IPS-18c (cell line): ENCODE measurements around the gene SEC16B.

Experiments used
- H3K4me3 ChIP-seq: 2 replicates; pipeline ENCODE4 v1.7.0; 2013; ENCODE audit warnings: low read depth, mild to moderate bottlenecking, low read length, moderate library complexity; ENCODE audit not compliant: insufficient read depth
- H3K9me3 ChIP-seq: one replicate; pipeline ENCODE4 v1.6.1; 2013; ENCODE audit warnings: mild to moderate bottlenecking, low read length, moderate library complexity; ENCODE audit not compliant: control insufficient read depth, insufficient read depth

Gene SEC16B

GRCh38 chr1:177954076-177954475, 15.8 kb downstream of the SEC16B start:
- no peak overlapping the region for H3K4me3 ChIP-seq
- H3K9me3 ChIP-seq, result no peaks in the 10 kb centered on the region

DNA sequence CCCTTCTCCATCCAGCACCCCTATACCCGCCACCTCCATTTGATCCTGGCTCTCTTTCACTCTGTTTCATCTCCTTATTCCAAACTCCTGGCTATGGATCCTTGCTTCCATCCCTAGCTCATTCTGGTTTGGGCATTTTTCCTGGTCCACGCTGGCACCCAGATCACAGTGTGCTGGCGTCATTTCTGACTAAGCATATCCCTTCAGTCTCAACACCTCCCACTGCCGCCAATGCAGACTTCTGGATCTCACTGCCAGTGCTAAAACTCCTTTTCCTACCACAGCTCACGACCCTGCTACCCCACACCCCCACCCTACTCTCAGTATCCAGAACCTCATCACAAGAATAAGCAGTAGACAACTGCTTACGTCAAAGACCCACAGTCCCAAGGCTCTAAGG, 16.3 kb downstream of the SEC16B start:
- Histone ChIP-seq H3K4me3 (no peak overlapping the region), H3K9me3 (no peaks in the 10 kb centered on the region)

DNA sequence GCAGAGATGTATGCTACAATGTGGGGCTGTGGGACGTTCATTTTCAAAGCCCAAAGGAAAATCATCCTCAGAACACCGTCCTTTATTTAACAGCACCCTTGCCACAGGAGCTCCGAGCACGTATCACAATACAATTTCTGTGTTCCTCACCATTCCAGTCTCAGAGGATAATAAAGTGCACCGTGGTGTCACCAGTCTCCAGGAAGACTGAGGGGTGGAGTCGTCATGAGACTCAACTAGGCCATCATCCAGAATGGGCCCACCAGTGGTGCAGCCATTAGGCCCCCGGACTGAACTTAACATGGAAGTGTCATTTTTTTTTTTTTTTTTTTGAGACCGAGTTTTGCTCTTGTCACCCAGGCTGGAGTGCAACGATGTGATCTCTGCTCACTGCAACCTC, 17.2 kb downstream of the SEC16B start:
- H3K9me3 ChIP-seq, result no peaks in the 10 kb centered on the region
- no peak overlapping the region for H3K4me3 ChIP-seq

- H3K4me3 ChIP-seq, result no peak overlapping the region
- no peaks in the 10 kb centered on the region for H3K9me3 ChIP-seq
These were observed 17.6 kb downstream of the SEC16B start for GRCh38 chr1:177952249-177952648.

DNA sequence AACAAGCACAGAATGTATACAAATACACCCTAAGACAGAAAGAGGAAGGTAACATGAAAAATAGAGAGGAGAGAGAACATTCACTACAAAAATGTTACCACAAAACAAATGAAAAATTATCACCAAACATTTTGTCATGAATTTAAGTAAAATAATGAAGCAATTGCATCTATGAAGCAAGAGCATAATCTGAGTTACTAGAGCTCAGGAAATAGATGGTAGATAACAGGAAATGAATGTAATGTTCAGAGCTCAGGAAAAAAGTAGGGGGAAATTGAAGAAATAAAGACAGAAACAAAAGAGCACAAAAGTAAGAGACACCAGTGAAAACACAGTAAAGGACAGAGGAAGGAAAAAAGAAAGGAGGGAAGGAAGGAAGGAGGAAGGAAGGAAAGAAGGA, 19.4 kb downstream of the SEC16B start:
- H3K9me3 ChIP-seq, result no peaks in the 10 kb centered on the region
- no peak overlapping the region for H3K4me3 ChIP-seq

- Histone ChIP-seq H3K9me3 (no peaks in the 10 kb centered on the region), H3K4me3 (no peak overlapping the region)
These were observed 21.4 kb downstream of the SEC16B start for GRCh38 chr1:177948336-177948972.

DNA sequence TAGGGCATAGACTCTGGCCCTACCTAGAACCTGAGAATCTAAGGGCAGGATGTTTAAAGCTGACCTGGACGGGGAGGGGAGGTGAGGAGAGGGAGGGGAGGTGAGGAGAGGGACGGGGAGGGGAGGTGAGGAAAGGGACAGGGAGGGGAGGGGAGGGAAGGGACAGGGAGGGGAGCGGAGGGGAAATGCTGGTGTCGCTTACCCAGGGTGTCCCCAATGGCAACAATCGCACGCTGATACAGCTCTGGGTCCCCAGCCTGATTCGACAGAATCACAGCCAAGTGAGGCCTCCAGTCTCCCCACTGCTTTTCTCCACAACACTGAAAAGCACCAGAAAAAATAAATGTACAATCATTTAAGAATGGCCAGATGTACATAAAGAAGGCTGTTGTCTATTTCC, 22.2 kb downstream of the SEC16B start:
- Histone ChIP-seq H3K9me3 (no peaks in the 10 kb centered on the region), H3K4me3 (no peak overlapping the region)

DNA sequence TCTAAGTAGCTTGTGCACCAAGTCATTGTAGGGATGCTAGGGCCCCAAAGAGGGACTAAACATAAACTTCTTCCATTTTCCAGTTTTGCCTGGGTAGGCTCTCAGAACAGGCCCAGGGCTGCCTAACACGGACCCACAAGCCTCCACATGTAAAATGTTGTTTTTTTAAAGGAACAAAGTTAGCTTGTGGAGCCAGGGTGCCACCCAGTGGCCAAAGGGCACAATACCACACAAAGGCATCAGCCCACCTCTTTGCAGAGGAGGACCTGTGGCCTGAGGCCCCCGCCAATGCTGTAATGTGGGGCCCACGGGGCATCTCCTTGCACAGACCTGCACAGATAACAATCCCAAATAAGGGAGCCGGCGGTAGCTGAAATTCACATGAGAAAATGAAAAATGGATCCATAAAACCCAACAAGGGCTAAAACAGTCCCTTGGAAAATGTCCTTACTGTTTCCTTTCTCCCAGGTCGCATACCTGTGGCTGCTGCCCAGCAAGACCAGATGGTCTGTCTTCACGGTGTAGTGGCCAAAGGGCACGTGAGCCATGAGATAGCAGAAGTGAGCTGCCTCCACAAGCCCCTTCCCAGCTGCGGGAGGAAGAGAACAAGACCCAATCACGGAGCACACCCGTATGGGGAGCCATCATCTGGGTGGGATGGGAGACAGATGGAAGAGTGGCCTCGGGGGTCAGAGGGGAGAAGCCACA, 23.8 kb downstream of the SEC16B start:
- no peaks in the 10 kb centered on the region for H3K9me3 ChIP-seq
- no peak overlapping the region for H3K4me3 ChIP-seq

DNA sequence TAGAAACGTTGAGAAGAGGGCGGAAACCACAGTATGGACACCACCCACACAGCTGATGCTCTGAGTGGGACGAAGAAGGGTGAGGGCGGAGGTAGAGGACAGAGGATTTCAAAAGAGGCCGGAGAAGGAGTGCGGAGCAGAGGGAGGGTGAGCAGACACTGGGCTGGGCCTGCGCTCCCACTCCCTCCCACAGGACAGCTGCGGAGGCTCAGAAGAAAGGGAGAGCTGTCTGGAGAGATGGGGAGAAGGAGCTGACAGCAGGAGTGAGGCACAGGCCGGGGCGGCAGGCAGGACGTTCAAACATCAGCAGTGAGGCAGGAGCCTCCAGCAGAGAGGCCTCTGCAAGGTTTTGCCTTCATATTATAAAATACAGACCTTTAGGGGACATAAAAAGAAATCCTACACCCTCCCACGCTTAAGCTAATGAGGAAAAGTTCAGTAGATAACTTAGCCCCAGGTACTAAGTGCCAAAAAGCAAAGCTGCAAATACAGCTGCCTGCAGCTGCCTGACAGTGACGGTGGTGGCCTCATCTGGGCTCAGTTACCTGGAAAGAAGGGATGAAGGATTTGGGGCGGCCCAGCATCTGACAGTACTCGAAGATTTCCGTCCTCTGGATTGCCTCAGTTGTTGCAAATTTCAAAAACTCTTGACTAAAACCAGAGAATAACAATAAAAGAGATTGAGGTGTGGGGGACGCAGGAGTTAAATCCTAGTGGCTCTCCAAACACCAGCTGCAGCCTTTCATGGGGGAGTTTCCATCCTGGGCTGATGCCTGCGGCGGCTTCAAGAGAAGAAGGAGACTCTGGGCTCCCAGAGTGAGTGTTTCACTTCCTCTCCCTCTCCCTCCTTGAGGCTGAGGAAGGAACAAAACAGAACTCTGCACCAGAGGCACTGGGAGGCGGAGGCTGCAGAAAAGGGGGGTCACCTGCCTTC, 25.6 kb downstream of the SEC16B start:
- H3K9me3 ChIP-seq, result no peaks in the 10 kb centered on the region
- no peak overlapping the region for H3K4me3 ChIP-seq

GRCh38 chr1:177941976-177942375, 27.9 kb downstream of the SEC16B start:
- peaks cover 2% of the 10 kb centered on the region for H3K9me3 ChIP-seq
- H3K4me3 ChIP-seq, result no peak overlapping the region

DNA sequence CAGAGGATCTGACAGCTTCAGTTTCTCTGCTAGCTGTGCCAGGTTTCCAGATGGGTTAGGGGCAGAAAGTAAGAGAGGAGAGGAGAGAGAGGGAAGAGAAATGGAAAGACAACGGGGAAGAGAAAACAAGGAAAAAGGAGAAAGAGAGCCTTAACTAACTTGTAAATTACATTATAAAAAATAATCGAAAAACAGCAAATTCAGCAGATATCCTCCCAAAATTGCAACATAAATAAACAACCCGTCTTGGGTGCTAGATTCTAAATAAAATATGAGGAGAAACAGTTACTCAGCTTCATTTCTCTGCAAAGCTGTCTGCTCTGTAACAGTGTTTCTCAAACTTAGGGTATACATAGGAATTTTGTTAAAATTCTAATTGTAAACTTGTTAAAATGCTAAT, 29.2 kb downstream of the SEC16B start:
- H3K9me3 ChIP-seq, result peaks cover 2% of the 10 kb centered on the region

DNA sequence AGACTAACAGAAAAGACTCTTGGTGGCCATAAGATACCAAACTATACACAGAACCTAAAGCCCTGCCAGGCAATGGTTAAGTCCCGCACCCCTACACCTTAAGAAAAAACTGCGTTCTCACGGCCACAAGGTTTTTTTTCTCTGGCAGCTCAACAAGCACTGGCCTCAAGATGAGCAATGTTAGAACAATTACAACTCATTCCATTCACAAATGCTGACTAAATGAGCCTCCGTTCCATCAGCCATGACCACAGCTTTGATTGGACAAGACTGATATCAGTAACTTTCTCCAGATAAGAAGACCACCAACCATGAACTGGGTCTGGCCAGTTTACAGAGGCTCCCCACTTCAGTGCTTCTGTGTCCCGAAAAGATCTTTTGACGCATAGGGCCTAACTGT, 31.9 kb downstream of the SEC16B start:
- Histone ChIP-seq H3K4me3 (no peak overlapping the region), H3K9me3 (peaks cover 2% of the 10 kb centered on the region)

More for the DNA sequence above, 29.2 kb downstream of the SEC16B start:
- H3K4me3 ChIP-seq, result no peak overlapping the region

DNA sequence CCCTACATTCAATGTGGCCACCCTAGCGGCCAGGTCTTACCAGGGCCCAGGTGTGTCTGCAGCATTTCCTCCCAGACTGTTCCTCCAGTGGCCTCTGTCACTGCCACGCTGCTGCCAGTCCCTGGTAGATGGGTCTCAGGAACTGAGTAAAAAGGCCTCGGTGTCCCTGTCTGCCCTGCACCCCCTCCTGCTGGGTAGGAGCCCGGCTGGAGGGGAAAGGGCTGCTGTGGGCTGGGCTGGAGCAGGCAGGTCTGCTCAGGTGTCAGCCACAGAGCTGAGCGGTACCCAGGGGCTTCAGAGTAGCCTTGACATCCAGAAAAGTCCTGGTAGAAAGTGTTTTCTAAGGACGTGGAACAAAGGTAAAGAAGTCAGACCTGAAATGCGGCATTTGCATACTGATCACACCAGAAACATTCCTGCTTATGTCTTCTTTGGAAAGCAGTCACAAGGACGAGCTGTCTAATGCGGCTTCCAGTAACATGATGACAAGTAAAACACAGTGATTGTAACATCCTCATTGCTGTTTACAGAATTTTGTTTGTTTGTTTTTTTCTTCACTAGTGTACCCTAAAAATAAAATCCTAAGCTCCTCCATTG, 32.6 kb downstream of the SEC16B start:
- Histone ChIP-seq H3K9me3 (peaks cover 2% of the 10 kb centered on the region), H3K4me3 (no peak overlapping the region)

DNA sequence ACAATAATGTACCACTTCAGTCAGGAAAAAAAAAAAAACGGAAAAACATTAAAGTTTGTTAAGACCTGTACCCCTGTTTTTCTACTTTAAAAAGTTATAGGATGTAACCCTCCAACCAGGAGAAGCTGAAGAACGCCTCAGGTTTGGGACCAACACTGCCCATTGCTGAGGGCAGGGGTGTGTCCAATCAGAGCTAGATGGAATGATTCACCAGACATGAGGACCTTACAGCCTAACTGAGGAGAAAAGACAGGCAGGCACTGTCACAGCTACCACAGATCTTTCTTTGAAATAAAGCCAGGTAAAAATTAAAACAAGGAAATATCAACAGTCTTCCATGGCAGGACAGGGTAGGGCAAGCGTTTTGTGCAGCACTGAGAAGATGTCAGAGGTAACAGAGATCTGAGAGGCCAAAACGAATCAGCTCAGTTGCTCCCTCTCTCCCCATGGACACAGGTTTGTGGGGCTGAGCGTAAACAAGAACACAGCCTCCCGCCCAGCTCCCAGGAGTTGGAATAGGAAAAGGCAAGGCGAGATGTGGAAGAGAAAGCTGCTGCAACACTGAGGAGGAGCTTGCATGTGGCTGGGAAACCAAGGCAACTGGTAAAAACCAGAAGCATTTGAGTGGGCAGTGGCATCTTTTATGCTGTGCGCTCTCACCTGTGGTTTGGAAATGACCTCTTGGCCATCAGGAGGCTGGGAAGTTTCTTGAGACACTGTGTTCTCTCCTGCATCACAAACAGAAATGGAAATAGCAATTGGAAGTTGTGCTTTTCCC, 34.0 kb downstream of the SEC16B start:
- Histone ChIP-seq H3K9me3 (peaks cover 2% of the 10 kb centered on the region), H3K4me3 (no peak overlapping the region)

GRCh38 chr1:177934927-177935326, 34.9 kb downstream of the SEC16B start:
- Histone ChIP-seq H3K4me3 (no peak overlapping the region), H3K9me3 (peaks cover 2% of the 10 kb centered on the region)

- H3K4me3 ChIP-seq, result no peak overlapping the region
- peaks cover 2% of the 10 kb centered on the region for H3K9me3 ChIP-seq
These were observed 35.4 kb downstream of the SEC16B start for GRCh38 chr1:177934461-177934860.

GRCh38 chr1:177933881-177934280, 36.0 kb downstream of the SEC16B start:
- H3K4me3 ChIP-seq, result no peak overlapping the region
- H3K9me3 ChIP-seq, result peaks cover 2% of the 10 kb centered on the region
